ENCODE data around the gene COTL1. TPM values are rescaled to one million over a fixed set of nuclear protein-coding genes. Genes with fewer than 3 reads are reported as not detected.
A peak's percentile ranks its signal among the peaks of the same experiment; 100 is the strongest.

The COTL1 gene
- total RNA-seq, 1 donor from 2014 or later, result 318 TPM

- no peak overlapping the region for H3K4me3 ChIP-seq (ENCODE audit: low read depth, low read length)
- DNase-seq (ENCODE audit: low read depth), result no peak
- no peak for TF ChIP-seq CTCF (conservative IDR thresholded peaks at IDR 0.05; ENCODE audit: low read depth, low read length)
Observed at GRCh38 chr16:84535851-84536250, 82.0 kb downstream of the COTL1 start.

DNA sequence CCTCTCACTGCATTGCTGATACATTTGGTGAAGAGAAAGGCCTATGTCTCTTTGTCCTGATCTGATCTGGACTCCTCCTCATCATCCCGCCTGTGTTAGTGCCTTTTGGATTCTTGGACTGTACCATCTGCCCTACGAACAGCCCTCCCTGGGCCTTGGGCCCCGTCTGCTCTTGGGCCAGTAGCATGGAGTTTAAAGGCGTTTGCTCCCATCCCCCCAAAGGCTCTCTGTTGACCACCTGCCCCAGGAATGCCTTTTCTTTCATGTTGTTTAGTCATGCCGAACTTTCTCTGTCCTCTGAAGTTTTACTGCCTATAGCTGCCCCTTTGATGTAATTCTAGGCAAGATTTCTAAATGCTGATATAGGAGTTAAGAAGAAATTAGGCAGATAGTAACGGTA, 82.5 kb downstream of the COTL1 start:
- DNase-seq (ENCODE audit: low read depth), result no peak
- no peak for TF ChIP-seq CTCF (conservative IDR thresholded peaks at IDR 0.05; ENCODE audit: low read depth, low read length)
- no peak overlapping the region for H3K4me3 ChIP-seq (ENCODE audit: low read depth, low read length)

GRCh38 chr16:84534815-84535214, 83.1 kb downstream of the COTL1 start:
- TF ChIP-seq CTCF (conservative IDR thresholded peaks at IDR 0.05; ENCODE audit: low read depth, low read length), result no peak
- no peak for DNase-seq (ENCODE audit: low read depth)
- no peak overlapping the region for H3K4me3 ChIP-seq (ENCODE audit: low read depth, low read length)

DNA sequence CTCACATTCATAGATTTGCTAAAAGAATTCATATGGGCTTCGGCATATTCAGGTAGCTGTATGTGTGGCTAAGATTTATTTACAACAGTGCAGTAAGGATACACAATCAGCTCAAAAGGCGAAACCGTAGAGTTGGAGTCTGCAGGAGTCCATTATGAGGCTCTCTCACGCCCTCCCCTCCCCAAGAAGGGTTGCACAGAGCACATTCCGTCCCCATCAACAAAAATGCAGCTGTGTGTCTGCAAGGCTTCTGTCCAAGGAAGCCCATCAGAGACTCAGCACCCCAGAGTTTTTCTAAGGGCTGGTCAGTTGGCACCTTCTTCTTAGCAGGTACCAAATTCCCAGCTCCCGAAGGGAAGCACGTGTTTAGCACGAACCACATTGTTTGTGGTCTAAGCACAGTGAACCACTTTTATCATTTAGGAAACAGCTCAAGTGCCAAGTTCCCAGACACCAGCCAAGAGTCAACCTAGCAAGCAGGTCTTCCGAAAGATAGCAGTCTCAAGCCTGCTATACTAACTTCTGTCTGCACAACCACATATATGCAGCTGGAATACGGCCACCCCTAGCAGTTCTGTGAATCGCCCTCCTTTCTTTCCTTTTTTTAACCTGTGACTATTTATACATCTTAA, 84.9 kb downstream of the COTL1 start:
- no peak overlapping the region for H3K4me3 ChIP-seq (ENCODE audit: low read depth, low read length)
- no peak for TF ChIP-seq CTCF (conservative IDR thresholded peaks at IDR 0.05; ENCODE audit: low read depth, low read length)
- no peak for DNase-seq (ENCODE audit: low read depth)

- TF ChIP-seq CTCF (conservative IDR thresholded peaks at IDR 0.05; ENCODE audit: low read depth, low read length), result no peak
- no peak overlapping the region for H3K4me3 ChIP-seq (ENCODE audit: low read depth, low read length)
- peak; percentile 94 for DNase-seq (ENCODE audit: low read depth)
Observed at GRCh38 chr16:84532291-84532724, 85.6 kb downstream of the COTL1 start.

GRCh38 chr16:84531671-84532111, 86.2 kb downstream of the COTL1 start:
- peak; percentile 53 for DNase-seq (ENCODE audit: low read depth)
- TF ChIP-seq CTCF (conservative IDR thresholded peaks at IDR 0.05; ENCODE audit: low read depth, low read length), result no peak

GRCh38 chr16:84530590-84530989, 87.3 kb downstream of the COTL1 start:
- TF ChIP-seq CTCF (conservative IDR thresholded peaks at IDR 0.05; ENCODE audit: low read depth, low read length), result no peak

More at GRCh38 chr16:84531671-84532111, 86.2 kb downstream of the COTL1 start:
- no peak overlapping the region for H3K4me3 ChIP-seq (ENCODE audit: low read depth, low read length)

More at GRCh38 chr16:84530590-84530989, 87.3 kb downstream of the COTL1 start:
- no peak for DNase-seq (ENCODE audit: low read depth)
- H3K4me3 ChIP-seq (ENCODE audit: low read depth, low read length), result no peak overlapping the region

Data from epithelial cell of proximal tubule (primary cell).